Measurements from ENCODE around the gene MAPRE3. TPM values are rescaled to one million over a fixed set of nuclear protein-coding genes. Genes with fewer than 3 reads are reported as not detected.

Gene MAPRE3
- total and polyA plus RNA-seq, 9 of the 15 experiments (the other 6 are each of a cell fraction or from before 2014, with no cell fraction given), result 0.70 to 43.2 (median 12.6) TPM

GRCh38 chr2:27050996-27051901, 80.8 kb downstream of the MAPRE3 start, which contains the start of gene AGBL5 (continued):
- no peak for TF ChIP-seq CEBPG (CRISPR knock-in tag; IDR thresholded peaks at IDR 0.05)
- TF ChIP-seq CEBPG (tag; conservative IDR thresholded peaks at IDR 0.05 in 1 of 2, IDR thresholded peaks at IDR 0.05 in 1 of 2), result no peak
- TF ChIP-seq ASH1L (IDR thresholded peaks at IDR 0.05; ENCODE audit: borderline replicate concordance, low read depth, partially characterized antibody), result peak; percentile 82
- peak; percentile 20 to 59; a peak in 1 of 4 replicates for TF ChIP-seq RCOR1 (IDR thresholded peaks at IDR 0.05; ENCODE audit: borderline replicate concordance in 1 of 2, low read depth in 2 of 2, low read length in 2 of 2)
- no peak for TF ChIP-seq ZNF436 (CRISPR knock-in tag; IDR thresholded peaks at IDR 0.05)
- peak; percentile 38 to 95; a peak in 3 of 4 replicates for TF ChIP-seq HDAC1 (IDR thresholded peaks at IDR 0.05)
- TF ChIP-seq NCOA4 (IDR thresholded peaks at IDR 0.05; ENCODE audit: partially characterized antibody), result no peak
- peak; percentile 97 for TF ChIP-seq BDP1 (IDR thresholded peaks at IDR 0.05; ENCODE audit: insufficient read depth, insufficient read length)
- TF ChIP-seq NR0B1 (IDR thresholded peaks at IDR 0.05; ENCODE audit: partially characterized antibody), result no peak
- no peak for TF ChIP-seq ZC3H11A (IDR thresholded peaks at IDR 0.05; ENCODE audit: low read depth, low read length)
- TF ChIP-seq MECOM (CRISPR knock-in tag; IDR thresholded peaks at IDR 0.05), result no peak
- TF ChIP-seq ZNF175 (CRISPR knock-in tag; IDR thresholded peaks at IDR 0.05; ENCODE audit: low read depth), result peak; percentile 61; the same call in 1 of the 2 replicates
- peak; percentile 62; the same call in 1 of the 2 replicates for TF ChIP-seq ZSCAN29 (IDR thresholded peaks at IDR 0.05)
- TF ChIP-seq BRD9 (IDR thresholded peaks at IDR 0.05; ENCODE audit: low read depth, partially characterized antibody), result peak; percentile 99
- TF ChIP-seq KLF10 (CRISPR knock-in tag; IDR thresholded peaks at IDR 0.05), result no peak
- TF ChIP-seq CTBP1 (IDR thresholded peaks at IDR 0.05; ENCODE audit: borderline replicate concordance), result peak; percentile 78
- TF ChIP-seq U2AF1 (optimal IDR thresholded peaks at IDR 0.05; ENCODE audit: low read depth, low read length), result no peak
- no peak for TF ChIP-seq MCM7 (IDR thresholded peaks at IDR 0.05)
- 0 out of 2 replicates have a peak, but pooled peaks have one; percentile 49 for TF ChIP-seq NFATC3 (IDR thresholded peaks at IDR 0.05)
- TF ChIP-seq SIN3A (IDR thresholded peaks at IDR 0.05; ENCODE audit: borderline replicate concordance in 2 of 2, control insufficient read depth in 1 of 2, low read depth in 2 of 2, low read length in 2 of 2), result peak in 1 of 2 experiments; percentile 27; a peak in 1 of 4 replicates
- no peak for TF ChIP-seq ZNF217 (CRISPR knock-in tag; IDR thresholded peaks at IDR 0.05)
- no peak for TF ChIP-seq MBD1 (CRISPR knock-in tag; IDR thresholded peaks at IDR 0.05)
- TF ChIP-seq NR2C2 (CRISPR knock-in tag; IDR thresholded peaks at IDR 0.05), result no peak
- TF ChIP-seq NR2C2 (tag; IDR thresholded peaks at IDR 0.05), result peak; percentile 66
- TF ChIP-seq GTF2B (IDR thresholded peaks at IDR 0.05; ENCODE audit: extremely low read depth, insufficient read length), result peak; percentile 12

Measured in K562 (cell line).